H1 (cell line): ENCODE measurements around the gene LRRC3C. TPM values are rescaled to one million over a fixed set of nuclear protein-coding genes. Genes with fewer than 3 reads are reported as not detected.

ENCODE experiments used
- BACH1 ChIP-seq: IDR thresholded peaks from 2 replicates; pipeline ENCODE4 v1.6.1; 2012; ENCODE audit warnings: low read length, improper control_type of control experiment
- BRCA1 ChIP-seq: IDR thresholded peaks from 2 replicates; pipeline ENCODE4 v1.6.1; 2012; ENCODE audit warnings: low read depth, low read length, improper control_type of control experiment
- CHD2 ChIP-seq: IDR thresholded peaks from 2 replicates; pipeline ENCODE4 v1.6.1; 2012; ENCODE audit warnings: low read length, improper control_type of control experiment
- CREB1 ChIP-seq: IDR thresholded peaks from 2 replicates; pipeline ENCODE4 v1.6.1; 2012; ENCODE audit warnings: inconsistent platforms
- CTBP2 ChIP-seq: IDR thresholded peaks from 2 replicates; pipeline ENCODE4 v1.7.0; 2011; ENCODE audit warnings: borderline replicate concordance, mild to moderate bottlenecking, moderate library complexity, mixed read lengths, low read length; ENCODE audit not compliant: insufficient read depth, insufficient read length
- GABPA ChIP-seq: IDR thresholded peaks from 2 replicates; pipeline ENCODE4 v1.6.1; 2011; ENCODE audit warnings: mild to moderate bottlenecking, low read length, moderate library complexity, borderline replicate concordance; ENCODE audit not compliant: insufficient read depth
- MAFK ChIP-seq: IDR thresholded peaks from 2 replicates; pipeline ENCODE4 v1.6.1; 2012; ENCODE audit warnings: low read depth, mild to moderate bottlenecking, improper control_type of control experiment, low read length
- POU5F1 ChIP-seq: IDR thresholded peaks from 2 replicates; pipeline ENCODE4 v1.6.1; 2011; ENCODE audit warnings: low read depth, mild to moderate bottlenecking, low read length, moderate library complexity
- TEAD4 ChIP-seq: IDR thresholded peaks from 2 replicates; pipeline ENCODE4 v1.6.1; 2012; ENCODE audit warnings: low read depth, low read length, inconsistent platforms, mixed read lengths
- polyA plus RNA-seq, 7 experiments: library from polyadenylated mRNA; depleted of rRNA in 3 of 7; stranded (reverse) in 5 of 7; unstranded in 2 of 7; fragments of >200 nt in 5 of 7; fragments of 200-250 nt in 2 of 7; gene quantifications; 1 replicate in 5 of 7; 2 replicates in 1 of 7; 4 replicates in 1 of 7; pipeline versions ENCODE4 v1.2.1 to v1.2.3, GENCODE V29; 2011 to 2013; ENCODE audit warnings: missing spikeins in 2 of 7, mixed read lengths in 2 of 7
- total RNA-seq: library from RNA; stranded (reverse); fragmentation: NEBNext Ultra II Directional; extraction: Animal tissue kit (Norgen Biotek cat#: 25700); gene quantifications from 2 replicates; pipeline ENCODE4 v1.2.1, GENCODE V29; 2021
- TF ChIP-seq, protein P1 (sequence below), 3 experiments: IDR thresholded peaks; 1 replicate in 2 of 3; 2 replicates in 1 of 3; pipeline versions ENCODE4 v1.5.1 to v1.6.1; 2011; ENCODE audit warnings: low read length in 3 of 3, mild to moderate bottlenecking in 3 of 3, inconsistent platforms in 2 of 3, low read depth in 1 of 3, moderate library complexity in 1 of 3; ENCODE audit not compliant: insufficient read depth in 1 of 3; ENCODE audit errors: control extremely low read depth in 1 of 3

LRRC3C gene
- total and polyA plus RNA-seq, 2 of the 8 experiments (the other 6 are each of a cell fraction or from before 2014, with no cell fraction given): not detected

DNA sequence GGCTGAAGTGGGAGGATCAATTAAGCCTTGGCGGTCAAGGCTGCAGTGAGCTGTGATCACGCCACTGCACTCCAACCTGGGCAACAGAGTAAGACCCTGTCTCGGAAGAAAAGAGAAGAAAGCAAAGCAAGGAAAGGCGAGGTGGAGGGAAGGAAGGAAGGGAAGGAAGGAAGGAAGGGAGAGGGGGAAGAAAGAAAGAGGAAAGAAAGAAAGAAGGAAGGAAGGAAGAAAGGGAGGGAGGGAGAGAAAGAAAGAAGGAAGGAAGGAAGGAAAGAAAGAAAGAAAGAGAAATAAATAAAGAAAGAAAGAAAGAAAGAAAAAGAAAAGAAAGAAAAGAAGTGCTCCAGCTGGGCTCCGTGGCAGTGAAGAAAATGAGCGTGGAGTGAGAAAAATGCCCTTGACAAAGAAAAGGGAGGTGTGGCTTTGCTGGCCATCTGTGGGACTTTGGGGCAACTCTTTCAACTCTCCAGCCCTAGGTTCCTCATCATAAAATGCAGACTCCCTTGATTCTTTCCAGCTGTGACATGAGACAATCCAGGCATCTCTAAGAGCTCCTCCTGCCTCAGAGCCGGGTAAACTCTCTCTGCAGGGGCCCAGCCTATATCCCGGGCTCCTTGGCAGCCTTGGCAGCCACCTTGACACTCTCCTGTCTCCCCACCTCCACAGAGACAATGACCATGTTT is 37.6 kb downstream of the LRRC3C start (continued):
- no peak for TF ChIP-seq CTBP2
- TF ChIP-seq BRCA1: no peak
- TF ChIP-seq CREB1: no peak
- no peak for TF ChIP-seq MAFK
- no peak for TF ChIP-seq POU5F1
- TF ChIP-seq CHD2: no peak
- TF ChIP-seq BACH1: no peak
- no peak for TF ChIP-seq GABPA
- no peak for TF ChIP-seq TEAD4
- TF ChIP-seq, protein P1, sequence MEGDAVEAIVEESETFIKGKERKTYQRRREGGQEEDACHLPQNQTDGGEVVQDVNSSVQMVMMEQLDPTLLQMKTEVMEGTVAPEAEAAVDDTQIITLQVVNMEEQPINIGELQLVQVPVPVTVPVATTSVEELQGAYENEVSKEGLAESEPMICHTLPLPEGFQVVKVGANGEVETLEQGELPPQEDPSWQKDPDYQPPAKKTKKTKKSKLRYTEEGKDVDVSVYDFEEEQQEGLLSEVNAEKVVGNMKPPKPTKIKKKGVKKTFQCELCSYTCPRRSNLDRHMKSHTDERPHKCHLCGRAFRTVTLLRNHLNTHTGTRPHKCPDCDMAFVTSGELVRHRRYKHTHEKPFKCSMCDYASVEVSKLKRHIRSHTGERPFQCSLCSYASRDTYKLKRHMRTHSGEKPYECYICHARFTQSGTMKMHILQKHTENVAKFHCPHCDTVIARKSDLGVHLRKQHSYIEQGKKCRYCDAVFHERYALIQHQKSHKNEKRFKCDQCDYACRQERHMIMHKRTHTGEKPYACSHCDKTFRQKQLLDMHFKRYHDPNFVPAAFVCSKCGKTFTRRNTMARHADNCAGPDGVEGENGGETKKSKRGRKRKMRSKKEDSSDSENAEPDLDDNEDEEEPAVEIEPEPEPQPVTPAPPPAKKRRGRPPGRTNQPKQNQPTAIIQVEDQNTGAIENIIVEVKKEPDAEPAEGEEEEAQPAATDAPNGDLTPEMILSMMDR (IDR thresholded peaks at IDR 0.05; ENCODE audit: control extremely low read depth in 1 of 3, insufficient read depth in 1 of 3, low read depth in 1 of 3, low read length in 3 of 3): no peak
